Measurements from ENCODE around the gene ARHGEF26.

DNA sequence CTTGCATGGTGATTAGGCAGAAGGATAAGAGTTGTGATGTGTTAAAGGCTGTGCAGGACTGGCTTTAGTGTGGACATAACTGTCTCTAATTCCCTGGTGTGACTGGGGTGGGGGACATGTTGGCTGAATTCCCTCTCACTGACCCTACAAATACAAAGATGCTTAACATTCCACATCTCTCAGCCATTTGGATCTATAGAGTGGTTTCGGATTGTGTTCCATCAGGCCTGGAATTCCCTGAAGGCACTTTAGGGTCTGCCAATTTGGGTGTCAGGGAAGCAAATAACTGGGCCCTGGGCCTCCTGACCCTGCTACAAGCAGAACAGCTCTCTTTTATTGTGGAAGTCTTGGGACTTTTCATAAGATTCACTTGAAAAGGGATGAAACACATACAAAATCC lies 56.2 kb downstream of the ARHGEF26 start:
- TF ChIP-seq, protein P1, sequence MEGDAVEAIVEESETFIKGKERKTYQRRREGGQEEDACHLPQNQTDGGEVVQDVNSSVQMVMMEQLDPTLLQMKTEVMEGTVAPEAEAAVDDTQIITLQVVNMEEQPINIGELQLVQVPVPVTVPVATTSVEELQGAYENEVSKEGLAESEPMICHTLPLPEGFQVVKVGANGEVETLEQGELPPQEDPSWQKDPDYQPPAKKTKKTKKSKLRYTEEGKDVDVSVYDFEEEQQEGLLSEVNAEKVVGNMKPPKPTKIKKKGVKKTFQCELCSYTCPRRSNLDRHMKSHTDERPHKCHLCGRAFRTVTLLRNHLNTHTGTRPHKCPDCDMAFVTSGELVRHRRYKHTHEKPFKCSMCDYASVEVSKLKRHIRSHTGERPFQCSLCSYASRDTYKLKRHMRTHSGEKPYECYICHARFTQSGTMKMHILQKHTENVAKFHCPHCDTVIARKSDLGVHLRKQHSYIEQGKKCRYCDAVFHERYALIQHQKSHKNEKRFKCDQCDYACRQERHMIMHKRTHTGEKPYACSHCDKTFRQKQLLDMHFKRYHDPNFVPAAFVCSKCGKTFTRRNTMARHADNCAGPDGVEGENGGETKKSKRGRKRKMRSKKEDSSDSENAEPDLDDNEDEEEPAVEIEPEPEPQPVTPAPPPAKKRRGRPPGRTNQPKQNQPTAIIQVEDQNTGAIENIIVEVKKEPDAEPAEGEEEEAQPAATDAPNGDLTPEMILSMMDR (IDR thresholded peaks at IDR 0.05; ENCODE audit: low read length), result no peak
- TF ChIP-seq EZH2 (IDR thresholded peaks at IDR 0.05; ENCODE audit: borderline replicate concordance, low read length), result no peak

Measured in OCI-LY1 (cell line).